Esophagus muscularis mucosa (tissue), 4 donors: ENCODE measurements around the gene FAM210B. TPM values are rescaled to one million over a fixed set of nuclear protein-coding genes. Genes with fewer than 3 reads are reported as not detected.
A peak's percentile ranks its signal among the peaks of the same experiment; 100 is the strongest.

Experiments
- DNase-seq: peaks from one replicate; pipeline ENCODE4 v3.0.0-alpha.2; 2017; ENCODE audit errors: extremely low spot score
- H3K27ac ChIP-seq, 4 donors: fragments of 200-600 bp; sonication (generic); replicated peaks in 1 of 4; 1 replicate in 3 of 4; 2 replicates in 1 of 4; pipeline ENCODE4 v1.5.1; 2016 to 2019; ENCODE audit warnings: mild to moderate bottlenecking in 1 of 4
- H3K27me3 ChIP-seq, 4 donors: fragments of 200-600 bp; sonication (generic); one replicate each; pipeline versions ENCODE4 v1.5.1 to v1.6.0; 2016 to 2019
- H3K36me3 ChIP-seq, 4 donors: fragments of 200-600 bp; sonication (generic); one replicate each; pipeline ENCODE4 v1.5.1; 2016 to 2019
- H3K4me1 ChIP-seq, 4 donors: fragments of 200-600 bp; sonication (generic); one replicate each; pipeline ENCODE4 v1.5.1; 2016 to 2019
- H3K4me3 ChIP-seq, 4 donors: fragments of 200-600 bp; sonication (generic); 1 replicate in 2 of 4; 2 replicates in 2 of 4; pipeline ENCODE4 v1.5.1; 2016 to 2019; ENCODE audit warnings: mild to moderate bottlenecking in 4 of 4, moderate library complexity in 1 of 4
- H3K9me3 ChIP-seq, 4 donors: fragments of 200-600 bp; sonication (generic); 1 replicate in 3 of 4; 2 replicates in 1 of 4; pipeline ENCODE4 v1.5.1; 2016 to 2019
- EP300 ChIP-seq: sonication (generic); formaldehyde crosslinking; IDR thresholded peaks from one replicate; pipeline ENCODE4 v1.6.1; 2017; ENCODE audit warnings: antibody characterized with exemption
- POLR2A ChIP-seq: fragments of 450-650 bp; IDR thresholded peaks from one replicate; pipeline ENCODE4 v1.6.1; 2017; ENCODE audit warnings: antibody characterized with exemption, moderate library complexity, mild to moderate bottlenecking, low read depth
- POLR2AphosphoS5 ChIP-seq, 2 donors: sonication (generic); formaldehyde crosslinking; IDR thresholded peaks; one replicate each; pipeline ENCODE4 v1.6.1; 2017; ENCODE audit warnings: antibody characterized with exemption in 2 of 2
- WGBS: methylation state at CpG from one replicate; pipeline ENCODE4 v1.1.5; 2018; 5-methylcytosine and 5-hydroxymethylcytosine counted together
- intact Hi-C: fragments of 100-400 bp; cut with DNase I; formaldehyde crosslinking; loops from one replicate; pipeline ENCODE4 v1.15.1; 2023
- total RNA-seq, 4 donors: library from RNA; depleted of rRNA; stranded (reverse); fragments of >200 nt; gene quantifications; one replicate each; pipeline versions ENCODE4 v1.1.0 to v1.2.1, GENCODE V29; 2016
- TF ChIP-seq, protein P1 (sequence below), 3 experiments: fragments of 200-600 bp in 2 of 3; fragments of 450-650 bp in 1 of 3; sonication (generic) in 2 of 3; IDR thresholded peaks; one replicate each; pipeline ENCODE4 v1.5.1; 2017 to 2019; ENCODE audit warnings: antibody characterized with exemption in 3 of 3, mild to moderate bottlenecking in 2 of 3, moderate library complexity in 1 of 3

FAM210B gene
- total RNA-seq, 4 donors from 2014 or later = 48.2 to 75.0 (median 54.5) TPM

DNA sequence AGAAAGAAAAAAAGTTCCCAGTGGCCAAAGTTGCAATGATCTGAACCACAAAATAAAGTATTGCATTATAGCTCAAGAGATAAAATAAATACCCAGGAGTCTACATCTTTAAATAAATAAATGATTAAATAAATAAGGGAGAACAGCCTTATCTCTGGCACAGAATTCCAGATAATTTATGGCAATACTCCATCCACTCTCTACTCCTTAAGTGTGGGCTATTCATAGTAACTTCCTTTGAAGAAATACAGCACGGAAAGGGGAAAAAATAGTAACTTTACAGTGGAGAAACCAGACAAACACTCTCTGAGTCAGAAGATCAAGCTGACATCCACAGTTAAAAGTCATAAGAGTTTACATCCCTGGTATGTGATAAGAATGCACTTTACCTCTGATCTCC, 21.6 kb downstream of the FAM210B start:
- WGBS = 44% methylated on average over 1 of the region's 1 CpG
- TF ChIP-seq POLR2AphosphoS5 (IDR thresholded peaks at IDR 0.05) = no peak
- TF ChIP-seq, protein P1, sequence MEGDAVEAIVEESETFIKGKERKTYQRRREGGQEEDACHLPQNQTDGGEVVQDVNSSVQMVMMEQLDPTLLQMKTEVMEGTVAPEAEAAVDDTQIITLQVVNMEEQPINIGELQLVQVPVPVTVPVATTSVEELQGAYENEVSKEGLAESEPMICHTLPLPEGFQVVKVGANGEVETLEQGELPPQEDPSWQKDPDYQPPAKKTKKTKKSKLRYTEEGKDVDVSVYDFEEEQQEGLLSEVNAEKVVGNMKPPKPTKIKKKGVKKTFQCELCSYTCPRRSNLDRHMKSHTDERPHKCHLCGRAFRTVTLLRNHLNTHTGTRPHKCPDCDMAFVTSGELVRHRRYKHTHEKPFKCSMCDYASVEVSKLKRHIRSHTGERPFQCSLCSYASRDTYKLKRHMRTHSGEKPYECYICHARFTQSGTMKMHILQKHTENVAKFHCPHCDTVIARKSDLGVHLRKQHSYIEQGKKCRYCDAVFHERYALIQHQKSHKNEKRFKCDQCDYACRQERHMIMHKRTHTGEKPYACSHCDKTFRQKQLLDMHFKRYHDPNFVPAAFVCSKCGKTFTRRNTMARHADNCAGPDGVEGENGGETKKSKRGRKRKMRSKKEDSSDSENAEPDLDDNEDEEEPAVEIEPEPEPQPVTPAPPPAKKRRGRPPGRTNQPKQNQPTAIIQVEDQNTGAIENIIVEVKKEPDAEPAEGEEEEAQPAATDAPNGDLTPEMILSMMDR (IDR thresholded peaks at IDR 0.05) = no peak
- TF ChIP-seq EP300 = no peak
- no peak for TF ChIP-seq POLR2A
- Histone ChIP-seq H3K36me3 (peaks cover 0 to 10% (median 0%) of the 10 kb centered on the region in 4 donors), H3K9me3 (no peaks in the 10 kb centered on the region), H3K4me3 (no peak overlapping the region), H3K27me3 (no peaks in the 10 kb centered on the region), H3K27ac (no peak overlapping the region), H3K4me1 (no peaks in the 10 kb centered on the region)
- intact Hi-C loops = no loop called here
- no peak for DNase-seq

DNA sequence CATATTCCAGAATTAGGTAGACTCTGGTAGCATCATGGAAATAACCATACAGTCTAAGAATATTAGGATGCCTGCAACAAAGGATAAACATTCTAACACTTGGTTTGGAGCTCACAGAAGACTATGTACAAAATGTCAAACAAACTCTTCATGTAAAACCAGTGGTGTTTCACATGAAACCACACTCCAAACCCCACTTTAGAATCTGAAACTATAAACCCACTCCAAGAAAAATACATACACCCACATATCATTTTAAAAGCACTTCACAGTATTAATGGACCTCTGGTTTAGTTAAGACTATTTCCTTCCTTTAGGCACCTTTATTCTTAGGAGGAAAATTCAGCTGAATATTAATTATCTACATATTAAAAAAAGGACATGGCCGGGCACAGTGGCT, 22.7 kb downstream of the FAM210B start:
- no peaks in the 10 kb centered on the region for H3K4me1 ChIP-seq
- 92% methylated on average over 1 of the region's 1 CpG for WGBS
- no peaks in the 10 kb centered on the region for H3K9me3 ChIP-seq
- H3K27me3 ChIP-seq = no peaks in the 10 kb centered on the region
- TF ChIP-seq, protein P1 (IDR thresholded peaks at IDR 0.05) = no peak
- TF ChIP-seq POLR2A = no peak
- no peak for DNase-seq
- intact Hi-C loops = no loop called here
- H3K36me3 ChIP-seq = peaks cover 0 to 15% (median 7%) of the 10 kb centered on the region in 4 donors
- no peak overlapping the region for H3K4me3 ChIP-seq
- H3K27ac ChIP-seq = no peak overlapping the region

DNA sequence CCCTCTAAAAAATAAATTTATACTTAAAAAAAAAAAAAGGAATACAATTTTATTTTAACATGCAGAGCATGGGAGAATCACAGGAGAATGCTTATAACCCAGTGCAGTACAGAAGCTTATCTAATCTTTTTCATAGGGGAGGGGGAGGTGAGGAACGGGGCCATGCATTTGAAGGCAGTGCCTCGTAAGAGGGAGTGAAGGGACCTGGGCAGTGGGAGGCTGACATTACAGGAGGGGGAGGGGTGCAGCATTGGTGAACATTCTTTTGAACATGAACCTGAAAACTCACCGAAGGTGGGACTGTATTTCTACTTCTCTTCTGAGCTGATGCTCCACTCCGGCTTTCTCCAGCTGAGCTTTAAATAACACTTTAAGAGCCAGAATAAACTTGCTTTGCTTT, 23.9 kb downstream of the FAM210B start:
- Histone ChIP-seq H3K27ac (no peak overlapping the region), H3K27me3 (no peaks in the 10 kb centered on the region), H3K4me1 (no peaks in the 10 kb centered on the region), H3K9me3 (no peaks in the 10 kb centered on the region), H3K4me3 (no peak overlapping the region), H3K36me3 (peaks cover 0 to 15% (median 7%) of the 10 kb centered on the region in 4 donors)
- TF ChIP-seq, protein P1 (IDR thresholded peaks at IDR 0.05) = no peak
- no peak for TF ChIP-seq EP300
- no peak for TF ChIP-seq POLR2A
- no peak for TF ChIP-seq POLR2AphosphoS5 (IDR thresholded peaks at IDR 0.05)
- 80% methylated on average over 4 of the region's 4 CpGs for WGBS
- DNase-seq = peak; percentile 81
- intact Hi-C loops = no loop called here

DNA sequence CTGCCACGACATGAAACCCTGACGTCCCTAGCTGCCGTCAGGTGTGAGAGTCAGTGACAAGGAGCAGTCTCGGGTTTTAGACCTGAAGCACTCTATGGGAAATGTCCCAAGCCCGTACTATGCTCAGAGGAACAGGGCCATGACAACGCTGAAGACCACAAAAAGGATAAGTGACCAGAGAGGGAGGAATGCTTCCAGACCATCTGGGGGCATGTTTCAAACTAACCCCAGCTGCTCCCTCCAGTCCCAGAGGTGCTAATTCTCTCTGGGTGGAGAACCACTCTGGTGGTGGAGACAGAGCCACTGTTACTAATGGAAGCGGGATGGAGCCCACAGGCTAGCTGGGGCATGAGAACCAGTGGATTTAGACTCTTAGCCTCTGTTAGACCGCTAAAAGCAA, 24.6 kb downstream of the FAM210B start:
- peak; percentile 72 for DNase-seq
- intact Hi-C loops = no loop called here
- Histone ChIP-seq H3K4me1 (no peaks in the 10 kb centered on the region), H3K9me3 (no peaks in the 10 kb centered on the region), H3K36me3 (peaks cover 0 to 15% (median 7%) of the 10 kb centered on the region in 4 donors), H3K4me3 (no peak overlapping the region), H3K27me3 (no peaks in the 10 kb centered on the region), H3K27ac (no peak overlapping the region)
- TF ChIP-seq POLR2A (no peak), POLR2AphosphoS5 (IDR thresholded peaks at IDR 0.05) (no peak), EP300 (no peak)
- TF ChIP-seq, protein P1 (IDR thresholded peaks at IDR 0.05) = no peak
- WGBS = 87% methylated on average over 8 of the region's 8 CpGs

DNA sequence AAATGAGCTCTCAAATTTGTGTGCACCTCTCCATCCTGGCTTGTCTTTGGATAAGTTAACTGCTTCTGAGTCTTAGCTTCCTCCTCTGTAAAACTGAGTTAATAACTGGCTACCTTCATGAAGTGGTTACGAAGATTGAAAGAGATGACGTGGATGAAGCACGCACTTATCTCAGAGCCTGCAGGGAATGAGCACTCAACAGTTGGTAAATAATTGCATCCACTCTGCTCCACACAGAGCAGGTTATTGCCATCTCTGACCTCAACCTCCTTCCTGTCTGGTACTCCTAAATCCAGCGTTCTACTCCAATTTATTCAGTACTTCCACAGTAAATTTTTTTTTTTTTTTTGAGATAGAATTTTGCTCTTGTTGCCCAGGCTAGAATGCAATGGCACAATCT, 26.4 kb downstream of the FAM210B start:
- intact Hi-C loops = no loop called here
- Histone ChIP-seq H3K27me3 (no peaks in the 10 kb centered on the region), H3K36me3 (peaks cover 0 to 15% (median 7%) of the 10 kb centered on the region in 4 donors), H3K9me3 (no peaks in the 10 kb centered on the region), H3K4me3 (no peak overlapping the region), H3K27ac (no peak overlapping the region), H3K4me1 (no peaks in the 10 kb centered on the region)
- WGBS = 83% methylated on average over 4 of the region's 4 CpGs
- TF ChIP-seq POLR2AphosphoS5 (IDR thresholded peaks at IDR 0.05) (no peak), EP300 (no peak), POLR2A (no peak)
- TF ChIP-seq, protein P1 (IDR thresholded peaks at IDR 0.05) = no peak
- DNase-seq = no peak
